ENCODE results near the gene TIPRL.

TIPRL gene

GRCh38 chr1:168145184-168146159, 33.3 kb upstream of the TIPRL start:
- ChIA-PET CTCF (interaction anchor here (0.7 to 2.0 kb wide), 6 partner anchors 10 to 82 kb away, joined by 3 to 12 read pairs (median 3); partner anchors contain the start of gene GPR161), POLR2A (interaction anchor here (1.2 kb wide), 1 partner anchor 9 kb away, joined by 4 read pairs; the partner anchor contains the start of gene GPR161)
- no peak for TF ChIP-seq PKNOX1 (IDR thresholded peaks at IDR 0.05)
- DNase-seq (ENCODE audit: extremely low spot score), result peak; percentile 96

GRCh38 chr1:168146160-168146539, 32.6 kb upstream of the TIPRL start:
- TF ChIP-seq HDGF (IDR thresholded peaks at IDR 0.05; ENCODE audit: borderline replicate concordance), result no peak
- TF ChIP-seq L3MBTL2 (conservative IDR thresholded peaks at IDR 0.05), result no peak
- TF ChIP-seq ZNF384 (IDR thresholded peaks at IDR 0.05), result no peak
- TF ChIP-seq FOXA1 (IDR thresholded peaks at IDR 0.05), result no peak
- no peak for TF ChIP-seq BHLHE40 (IDR thresholded peaks at IDR 0.05; ENCODE audit: borderline replicate concordance)
- no peak for TF ChIP-seq PKNOX1 (IDR thresholded peaks at IDR 0.05)
- TF ChIP-seq SP1 (IDR thresholded peaks at IDR 0.05), result no peak
- TF ChIP-seq FOXK2 (IDR thresholded peaks at IDR 0.05), result no peak
- TF ChIP-seq FOXM1 (IDR thresholded peaks at IDR 0.05; ENCODE audit: borderline replicate concordance), result no peak
- TF ChIP-seq ARNT (IDR thresholded peaks at IDR 0.05), result no peak
- ChIA-PET CTCF (interaction anchor here (0.9 to 2.0 kb wide), 5 partner anchors 11 to 80 kb away, joined by 3 to 12 read pairs (median 3); partner anchors contain the start of gene GPR161), POLR2A (interaction anchor here (1.2 kb wide), 1 partner anchor 10 kb away, joined by 4 read pairs; the partner anchor contains the start of gene GPR161)
- no peak for DNase-seq (ENCODE audit: extremely low spot score)

GRCh38 chr1:168146626-168147025, 32.1 kb upstream of the TIPRL start:
- TF ChIP-seq FOXK2 (IDR thresholded peaks at IDR 0.05) (no peak), ZNF384 (IDR thresholded peaks at IDR 0.05) (no peak), SUZ12 (IDR thresholded peaks at IDR 0.05) (no peak), FOXA1 (IDR thresholded peaks at IDR 0.05) (no peak), FOXM1 (IDR thresholded peaks at IDR 0.05; ENCODE audit: borderline replicate concordance) (no peak), TARDBP (IDR thresholded peaks at IDR 0.05) (no peak), HDGF (IDR thresholded peaks at IDR 0.05; ENCODE audit: borderline replicate concordance) (no peak), L3MBTL2 (conservative IDR thresholded peaks at IDR 0.05) (no peak), SP1 (IDR thresholded peaks at IDR 0.05) (no peak), LEF1 (IDR thresholded peaks at IDR 0.05; ENCODE audit: borderline replicate concordance) (no peak), CTBP1 (IDR thresholded peaks at IDR 0.05; ENCODE audit: borderline replicate concordance) (no peak), NFRKB (IDR thresholded peaks at IDR 0.05) (no peak), ARNT (IDR thresholded peaks at IDR 0.05) (no peak), BHLHE40 (IDR thresholded peaks at IDR 0.05; ENCODE audit: borderline replicate concordance) (no peak), PKNOX1 (IDR thresholded peaks at IDR 0.05) (no peak), ELF4 (IDR thresholded peaks at IDR 0.05) (no peak)
- CTCF ChIA-PET, result no interaction called here
- POLR2A ChIA-PET, result no interaction called here
- DNase-seq (ENCODE audit: extremely low spot score), result no peak

- no peak for TF ChIP-seq FOXM1 (IDR thresholded peaks at IDR 0.05; ENCODE audit: borderline replicate concordance)
- TF ChIP-seq ARNT (IDR thresholded peaks at IDR 0.05), result no peak
- no peak for TF ChIP-seq LEF1 (IDR thresholded peaks at IDR 0.05; ENCODE audit: borderline replicate concordance)
- TF ChIP-seq BHLHE40 (IDR thresholded peaks at IDR 0.05; ENCODE audit: borderline replicate concordance), result no peak
- no peak for TF ChIP-seq L3MBTL2 (conservative IDR thresholded peaks at IDR 0.05)
- TF ChIP-seq FOXK2 (IDR thresholded peaks at IDR 0.05), result no peak
- CTCF ChIA-PET, result no interaction called here
- POLR2A ChIA-PET, result no interaction called here
- no peak for DNase-seq (ENCODE audit: extremely low spot score)
These were observed 29.8 kb upstream of the TIPRL start for GRCh38 chr1:168148916-168149315.

- POLR2A ChIA-PET, result interaction anchor here (0.7 kb wide), 1 partner anchor 15 kb away, joined by 3 read pairs; no protein-coding TSS in a partner anchor
- no peak for DNase-seq (ENCODE audit: extremely low spot score)
- TF ChIP-seq HDGF (IDR thresholded peaks at IDR 0.05; ENCODE audit: borderline replicate concordance), result no peak
- no peak for TF ChIP-seq ARNT (IDR thresholded peaks at IDR 0.05)
- no peak for TF ChIP-seq SUZ12 (IDR thresholded peaks at IDR 0.05)
- no peak for TF ChIP-seq FOXK2 (IDR thresholded peaks at IDR 0.05)
- no peak for TF ChIP-seq LEF1 (IDR thresholded peaks at IDR 0.05; ENCODE audit: borderline replicate concordance)
- no peak for TF ChIP-seq ZNF384 (IDR thresholded peaks at IDR 0.05)
- TF ChIP-seq PKNOX1 (IDR thresholded peaks at IDR 0.05), result no peak
- no peak for TF ChIP-seq ELF4 (IDR thresholded peaks at IDR 0.05)
- TF ChIP-seq NFRKB (IDR thresholded peaks at IDR 0.05), result no peak
- no peak for TF ChIP-seq CTBP1 (IDR thresholded peaks at IDR 0.05; ENCODE audit: borderline replicate concordance)
- TF ChIP-seq SP1 (IDR thresholded peaks at IDR 0.05), result no peak
- no peak for TF ChIP-seq FOXM1 (IDR thresholded peaks at IDR 0.05; ENCODE audit: borderline replicate concordance)
- TF ChIP-seq FOXA1 (IDR thresholded peaks at IDR 0.05), result no peak
- TF ChIP-seq BHLHE40 (IDR thresholded peaks at IDR 0.05; ENCODE audit: borderline replicate concordance), result no peak
- CTCF ChIA-PET, result no interaction called here
These were observed 28.5 kb upstream of the TIPRL start for GRCh38 chr1:168150283-168150682.

Data from HEK293T (cell line).